Measurements from ENCODE around the gene CNFN. TPM values are rescaled to one million over a fixed set of nuclear protein-coding genes. Genes with fewer than 3 reads are reported as not detected.

CNFN gene
- total RNA-seq, 1 experiment from 2014 or later, result 7.1 TPM

GRCh38 chr19:42388851-42389489, 1.1 kb downstream of the CNFN start:
- H3K4me1 Mint-ChIP-seq, result peaks cover 17 to 29% of the 10 kb centered on the region in 2 experiments
- no peak overlapping the region for H3K4ac ChIP-seq (ENCODE audit: low read depth, low read length)
- H2BK120ac ChIP-seq (ENCODE audit: low read depth, low read length, poor library complexity, severe bottlenecking), result no peak overlapping the region
- H4K8ac ChIP-seq (replicated peaks; ENCODE audit: insufficient read length, low read depth, low read length), result no peak overlapping the region
- H4K5ac ChIP-seq (ENCODE audit: insufficient read length, low read depth, low read length), result no peak overlapping the region
- H3K23me2 ChIP-seq (ENCODE audit: insufficient read length, low read depth, low read length, poor library complexity, severe bottlenecking), result no peaks in the 10 kb centered on the region
- H3K14ac ChIP-seq (ENCODE audit: insufficient read depth, low read length), result no peak overlapping the region
- H3K23ac ChIP-seq (ENCODE audit: insufficient read length, low read depth, low read length), result no peak overlapping the region
- no peaks in the 10 kb centered on the region; a peak in 2 of 7 replicates for H3K36me3 Mint-ChIP-seq (ENCODE audit: insufficient read depth in 1 of 3, low read depth in 3 of 3)
- no peak overlapping the region for H4K91ac ChIP-seq (ENCODE audit: insufficient read length, low read depth, low read length)
- no peak overlapping the region for H3K4me2 ChIP-seq (ENCODE audit: insufficient read depth, insufficient read length, low read length)
- peaks cover 0 to 2% of the 10 kb centered on the region in 2 experiments; a peak in 1 of 5 replicates for H3K9me3 Mint-ChIP-seq
- no peak overlapping the region for H2BK15ac ChIP-seq (ENCODE audit: low read depth, low read length)
- H3K79me2 ChIP-seq (ENCODE audit: insufficient read depth, low read length), result no peaks in the 10 kb centered on the region
- no peak overlapping the region for H2BK5ac ChIP-seq (ENCODE audit: insufficient read length, low read length)
- no peaks in the 10 kb centered on the region for H3K79me1 ChIP-seq (ENCODE audit: insufficient read depth, low read depth, low read length, poor library complexity, severe bottlenecking)
- no CpG with 5 or more reads among the region's 20 CpGs for WGBS (ENCODE audit: extremely low coverage, insufficient read length, low lambda C conversion rate)
- no peak overlapping the region for H3K9ac ChIP-seq (ENCODE audit: extremely low read depth, insufficient read length, low read length)
- H3K27ac ChIP-seq (ENCODE audit: insufficient read length, low read depth, low read length), result no peak overlapping the region
- H3K56ac ChIP-seq (ENCODE audit: insufficient read length, low read depth, low read length), result no peak overlapping the region
- H3K9me3 ChIP-seq (ENCODE audit: control insufficient read depth, low read depth, low read length), result no peaks in the 10 kb centered on the region
- H2BK20ac ChIP-seq (ENCODE audit: low read depth, low read length, poor library complexity, severe bottlenecking), result no peak overlapping the region
- no peak for TF ChIP-seq CTCF (conservative IDR thresholded peaks at IDR 0.05)
- no peak overlapping the region for H3T11ph ChIP-seq (ENCODE audit: low read length)
- no peak overlapping the region; a peak in 1 of 5 replicates for H3K4me3 Mint-ChIP-seq
- H3K27ac Mint-ChIP-seq, result no peak overlapping the region; a peak in 1 of 7 replicates
- H3K27me3 ChIP-seq (ENCODE audit: insufficient read depth, low read length), result no peaks in the 10 kb centered on the region; the same call in 1 of the 2 replicates
- no peak overlapping the region for H2AK5ac ChIP-seq (ENCODE audit: insufficient read length, low read length)
- H4K20me1 ChIP-seq (ENCODE audit: control insufficient read depth, insufficient read depth, insufficient read length), result no peaks in the 10 kb centered on the region
- no peak overlapping the region for H3K18ac ChIP-seq (ENCODE audit: insufficient read length, low read depth, low read length)
- no peak for DNase-seq
- H3K27me3 Mint-ChIP-seq (ENCODE audit: low read depth), result peaks cover 60% of the 10 kb centered on the region
- no peak overlapping the region for H2AFZ ChIP-seq (ENCODE audit: low read length)
- H2BK12ac ChIP-seq (ENCODE audit: insufficient read length, low read depth, low read length), result no peak overlapping the region
- no peaks in the 10 kb centered on the region; the same call in 1 of the 2 replicates for H3K4me1 ChIP-seq (ENCODE audit: insufficient read depth, low read length)

Data from H9 (cell line).